NCI-H1105 (cell line): ENCODE data around the gene SH3GL3.

Experiments
- DNase-seq: peaks from one replicate; lab custom pipeline; 2025; lab: John Stamatoyannopoulos, UW

The SH3GL3 gene

GRCh38 chr15:83626171-83626802 is 179.1 kb downstream of the SH3GL3 start:
- no peak for DNase-seq

GRCh38 chr15:83631534-83631933 is 184.4 kb downstream of the SH3GL3 start:
- DNase-seq = no peak

- no peak for DNase-seq
These were observed 196.1 kb downstream of the SH3GL3 start for GRCh38 chr15:83643201-83643600.

GRCh38 chr15:83644439-83644838 is 197.3 kb downstream of the SH3GL3 start:
- DNase-seq = no peak

- no peak for DNase-seq
These were observed 203.7 kb downstream of the SH3GL3 start for GRCh38 chr15:83650831-83651230.

GRCh38 chr15:83651541-83651940 is 204.4 kb downstream of the SH3GL3 start:
- DNase-seq = no peak

GRCh38 chr15:83652626-83653204 is 205.6 kb downstream of the SH3GL3 start:
- no peak for DNase-seq

GRCh38 chr15:83653288-83653638 is 206.1 kb downstream of the SH3GL3 start:
- no peak for DNase-seq

- peak; percentile 9 for DNase-seq
These were observed 206.7 kb downstream of the SH3GL3 start, which contains the start of gene ADAMTSL3 for GRCh38 chr15:83653639-83654378. Gene ADAMTSL3, plus strand, starts transcription at chr15:83654123. Its CDS starts 1,639 bp downstream, at chr15:83655762.

- no peak for DNase-seq
These were observed 207.5 kb downstream of the SH3GL3 start for GRCh38 chr15:83654379-83655236.

- DNase-seq = no peak
These were observed 208.1 kb downstream of the SH3GL3 start for GRCh38 chr15:83655237-83655616.

GRCh38 chr15:83656192-83656591 is 209.1 kb downstream of the SH3GL3 start:
- DNase-seq = no peak

GRCh38 chr15:83656943-83657528 is 209.9 kb downstream of the SH3GL3 start:
- no peak for DNase-seq

- DNase-seq = no peak
These were observed 210.4 kb downstream of the SH3GL3 start for GRCh38 chr15:83657549-83657948.

- DNase-seq = no peak
These were observed 211.6 kb downstream of the SH3GL3 start for GRCh38 chr15:83658430-83659416.

- DNase-seq = no peak
These were observed 212.3 kb downstream of the SH3GL3 start for GRCh38 chr15:83659417-83659812.

GRCh38 chr15:83665480-83665879 is 218.3 kb downstream of the SH3GL3 start:
- DNase-seq = no peak
